B cell (primary cell): ENCODE results near the gene PDZD2. TPM values are rescaled to one million over a fixed set of nuclear protein-coding genes. Genes with fewer than 3 reads are reported as not detected.

Experiments used
- ATAC-seq: fragments of 200-7000 bp; cut with Tn5 transposase; one replicate; pipeline ENCODE4 v1.10.0; 2021; ENCODE audit warnings: low read depth, mild to moderate bottlenecking, moderate number of reproducible peaks, moderate library complexity
- CTCF ChIA-PET: fragments of 350-600 bp; sonication (Branson Sonifier 250); formaldehyde crosslinking; loops from one replicate; lab custom pipeline; 2021; ENCODE audit warnings: antibody characterized with exemption, inconsistent platforms; lab: Charles Lee
- POLR2A ChIA-PET: fragments of 350-600 bp; sonication (Branson Sonifier 250); formaldehyde crosslinking; loops from one replicate; lab custom pipeline; 2021; ENCODE audit warnings: antibody characterized with exemption; lab: Charles Lee
- DNase-seq: peaks from one replicate; pipeline ENCODE4 v3.0.0; 2013
- H2AFZ ChIP-seq: 2 replicates; pipeline ENCODE4 v1.6.1; 2012; ENCODE audit warnings: mild to moderate bottlenecking, low read depth, low read length; ENCODE audit not compliant: insufficient read depth, poor library complexity, severe bottlenecking
- H3K27ac ChIP-seq, 2 donors: 1 replicate in 1 of 2; 2 replicates in 1 of 2; pipeline ENCODE4 v1.5.1; 2012 to 2013; ENCODE audit warnings: low read length in 2 of 2, mild to moderate bottlenecking in 2 of 2, moderate library complexity in 1 of 2
- H3K27me3 ChIP-seq, 4 experiments: fragments of 200-600 bp in 1 of 4; sonication (generic) in 1 of 4; replicated peaks in 1 of 4; 1 replicate in 2 of 4; 2 replicates in 2 of 4; pipeline versions ENCODE4 v1.6.1 to v1.7.0; 2013 to 2016; ENCODE audit warnings: low read length in 3 of 4, mild to moderate bottlenecking in 2 of 4, mixed read lengths in 1 of 4, moderate library complexity in 1 of 4; ENCODE audit not compliant: insufficient read depth in 4 of 4, control insufficient read depth in 3 of 4; ENCODE audit errors: control extremely low read depth in 1 of 4
- H3K36me3 ChIP-seq, 2 experiments: replicated peaks in 1 of 2; 1 replicate in 1 of 2; 2 replicates in 1 of 2; pipeline versions ENCODE4 v1.6.1 to v1.7.1; 2013; ENCODE audit warnings: low read length in 1 of 2; ENCODE audit not compliant: insufficient read depth in 2 of 2, control insufficient read depth in 1 of 2; ENCODE audit errors: control extremely low read depth in 1 of 2, extremely low read depth in 1 of 2
- H3K4me1 ChIP-seq, 2 donors: fragments of 200-600 bp in 1 of 2; sonication (generic) in 1 of 2; 1 replicate in 1 of 2; 2 replicates in 1 of 2; pipeline versions ENCODE4 v1.5.1 to v1.6.1; 2013 to 2017; ENCODE audit warnings: low read length in 2 of 2; ENCODE audit not compliant: control insufficient read depth in 2 of 2, insufficient read depth in 2 of 2
- H3K4me2 ChIP-seq: replicated peaks from 2 replicates; pipeline ENCODE3; 2012; ENCODE audit warnings: mild to moderate bottlenecking, low read depth, low read length; ENCODE audit not compliant: poor library complexity, severe bottlenecking
- H3K4me3 ChIP-seq, 5 experiments: fragments of 200-600 bp in 1 of 5; sonication (generic) in 1 of 5; 1 replicate in 3 of 5; 2 replicates in 2 of 5; pipeline versions ENCODE4 v1.5.1 to v1.7.0; 2011 to 2016; ENCODE audit warnings: low read length in 4 of 5, mild to moderate bottlenecking in 4 of 5, low read depth in 2 of 5, control low read depth in 1 of 5, moderate library complexity in 1 of 5; ENCODE audit not compliant: insufficient read depth in 1 of 5; ENCODE audit errors: control extremely low read depth in 1 of 5, extremely low read depth in 1 of 5
- H3K79me2 ChIP-seq: fragments of 200-600 bp; sonication (generic); one replicate; pipeline ENCODE4 v1.6.0; 2016; ENCODE audit warnings: low read length; ENCODE audit not compliant: control insufficient read depth, insufficient read depth
- H3K9ac ChIP-seq: fragments of 200-600 bp; sonication (generic); 2 replicates; pipeline ENCODE4 v1.6.1; 2017; ENCODE audit warnings: mild to moderate bottlenecking, low read length, moderate library complexity
- H3K9me3 ChIP-seq, 3 donors: one replicate each; pipeline versions ENCODE4 v1.6.1 to v1.7.1; 2013; ENCODE audit warnings: low read length in 2 of 3; ENCODE audit not compliant: control insufficient read depth in 2 of 3, insufficient read depth in 1 of 3; ENCODE audit errors: control extremely low read depth in 1 of 3
- H4K20me1 ChIP-seq: 2 replicates; pipeline ENCODE4 v1.6.0; 2012; ENCODE audit warnings: mild to moderate bottlenecking, low read length; ENCODE audit not compliant: insufficient read depth, control insufficient read depth, poor library complexity, severe bottlenecking
- H3K27ac Mint-ChIP-seq: one replicate; pipeline ENCODE4 v1.8.0; 2021; ENCODE audit warnings: mixed read lengths
- H3K27me3 Mint-ChIP-seq: one replicate; pipeline ENCODE4 v1.8.0; 2021; ENCODE audit warnings: mixed read lengths
- H3K4me1 Mint-ChIP-seq: one replicate; pipeline ENCODE4 v1.8.0; 2021; ENCODE audit warnings: mixed read lengths
- H3K4me3 Mint-ChIP-seq: one replicate; pipeline ENCODE4 v1.8.0; 2021; ENCODE audit warnings: mixed read lengths
- H3K9me3 Mint-ChIP-seq: one replicate; pipeline ENCODE4 v1.8.0; 2022; ENCODE audit warnings: mixed read lengths; ENCODE audit not compliant: insufficient read depth
- CTCF ChIP-seq: fragments of 200-600 bp; IDR thresholded peaks from one replicate; pipeline ENCODE4 v1.8.0; 2022; ENCODE audit warnings: antibody characterized with exemption, mild to moderate bottlenecking
- EZH2 ChIP-seq: IDR thresholded peaks from 2 replicates; pipeline ENCODE4 v1.6.1; 2012; ENCODE audit warnings: borderline replicate concordance, low read depth, mild to moderate bottlenecking, moderate library complexity, low read length; ENCODE audit not compliant: insufficient read depth, poor library complexity, severe bottlenecking
- WGBS: methylation state at CpG from one replicate; pipeline ENCODE4 v1.1.5; 2013; ENCODE audit warnings: missing lambda C conversion rate; ENCODE audit not compliant: insufficient coverage; 5-methylcytosine and 5-hydroxymethylcytosine counted together
- intact Hi-C: fragments of 100-400 bp; cut with micrococcal nuclease; formaldehyde crosslinking; loops from one replicate; pipeline ENCODE4 v1.10.0; 2022
- polyA plus RNA-seq: library from polyadenylated mRNA; depleted of rRNA; stranded (reverse); fragments of >200 nt; gene quantifications from 2 replicates; pipeline ENCODE4 v1.2.3, GENCODE V29; 2012
- total RNA-seq, 2 donors: library from RNA; stranded (reverse); fragments of 120-200 nt in 1 of 2; gene quantifications; 1 replicate in 1 of 2; 2 replicates in 1 of 2; pipeline versions ENCODE4 v1.2.3 to v1.2.4, GENCODE V29; 2013 to 2022

PDZD2 gene
- total and polyA plus RNA-seq, 2 donors (not counting 1 experiment from before 2014, with no cell fraction given), result not detected

GRCh38 chr5:31707329-31707728, 68.4 kb downstream of the PDZD2 start:
- WGBS, result 51% methylated on average over 3 of the region's 4 CpGs
- intact Hi-C loops, result no loop called here
- H3K4me1 ChIP-seq, result no peaks in the 10 kb centered on the region

GRCh38 chr5:31708089-31708488, 69.2 kb downstream of the PDZD2 start:
- Mint-ChIP-seq H3K27ac (no peak overlapping the region), H3K9me3 (no peaks in the 10 kb centered on the region), H3K4me1 (no peaks in the 10 kb centered on the region), H3K27me3 (peaks cover 3% of the 10 kb centered on the region), H3K4me3 (no peak overlapping the region)
- Histone ChIP-seq H3K4me1 (no peaks in the 10 kb centered on the region), H3K4me3 (no peak overlapping the region), H3K79me2 (no peaks in the 10 kb centered on the region), H4K20me1 (no peaks in the 10 kb centered on the region), H3K9me3 (peaks cover 0 to 4% (median 0%) of the 10 kb centered on the region in 3 donors), H2AFZ (no peak overlapping the region), H3K27ac (no peak overlapping the region), H3K27me3 (no peaks in the 10 kb centered on the region), H3K36me3 (no peaks in the 10 kb centered on the region), H3K9ac (no peak overlapping the region), H3K4me2 (no peak overlapping the region)
- intact Hi-C loops, result no loop called here
- ATAC-seq (no peak), DNase-seq (no peak)
- ChIA-PET CTCF (no interaction called here), POLR2A (no interaction called here)
- TF ChIP-seq EZH2 (no peak), CTCF (no peak)
- WGBS, result 91% methylated on average over 3 of the region's 5 CpGs

More at GRCh38 chr5:31707329-31707728, 68.4 kb downstream of the PDZD2 start:
- no peaks in the 10 kb centered on the region for H3K9me3 Mint-ChIP-seq
- Histone ChIP-seq H3K4me3 (no peak overlapping the region), H4K20me1 (no peaks in the 10 kb centered on the region), H3K27ac (no peak overlapping the region), H3K36me3 (no peaks in the 10 kb centered on the region), H3K27me3 (peaks cover 0 to 3% (median 0%) of the 10 kb centered on the region in 4 experiments), H3K4me2 (no peak overlapping the region), H3K9me3 (peaks cover 0 to under 1% (median 0%) of the 10 kb centered on the region in 3 donors), H3K9ac (no peak overlapping the region), H3K79me2 (no peaks in the 10 kb centered on the region), H2AFZ (no peak overlapping the region)
- DNase-seq, result no peak
- ChIA-PET CTCF (no interaction called here), POLR2A (no interaction called here)
- no peaks in the 10 kb centered on the region for H3K4me1 Mint-ChIP-seq
- peaks cover 3% of the 10 kb centered on the region for H3K27me3 Mint-ChIP-seq
- H3K4me3 Mint-ChIP-seq, result no peak overlapping the region
- no peak overlapping the region for H3K27ac Mint-ChIP-seq
- TF ChIP-seq EZH2, result no peak
- no peak for TF ChIP-seq CTCF
- ATAC-seq, result no peak
